ENCODE measurements around the gene ITGB2. TPM values are rescaled to one million over a fixed set of nuclear protein-coding genes. Genes with fewer than 3 reads are reported as not detected.
"Not testable (repeated sequence)": the region's sequence is repeated elsewhere in the genome, so short reads cannot be mapped to it uniquely, and the experiment has no call there.

ITGB2 gene
- total RNA-seq, 1 donor from 2014 or later = 11.5 TPM

DNA sequence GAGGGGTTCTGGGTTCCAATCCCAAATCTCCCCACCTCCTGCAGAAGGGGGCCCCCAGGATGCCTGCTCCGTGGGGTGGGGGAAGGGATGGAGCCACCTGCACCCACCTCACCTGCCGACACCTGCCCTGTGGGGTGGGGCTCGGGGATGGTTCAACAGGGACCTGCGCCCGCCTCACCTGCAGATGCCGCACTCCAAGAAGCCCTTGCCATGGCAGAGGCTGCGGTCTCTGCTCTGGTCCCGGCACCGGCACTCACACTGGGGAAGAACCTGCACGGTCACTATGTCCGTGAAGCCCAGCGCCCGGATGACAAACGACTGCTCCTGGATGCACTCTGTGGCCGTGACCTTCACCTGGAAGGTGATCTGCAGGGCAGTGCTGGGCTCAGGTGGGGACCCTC, 29.1 kb downstream of the ITGB2 start:
- intact Hi-C loops (cut with DNase I) = loop anchor here (2.0 to 5.0 kb wide), 2 partner anchors 41 to 246 kb away; no protein-coding TSS in a partner anchor
- no peak for DNase-seq (ENCODE audit: low spot score)

DNA sequence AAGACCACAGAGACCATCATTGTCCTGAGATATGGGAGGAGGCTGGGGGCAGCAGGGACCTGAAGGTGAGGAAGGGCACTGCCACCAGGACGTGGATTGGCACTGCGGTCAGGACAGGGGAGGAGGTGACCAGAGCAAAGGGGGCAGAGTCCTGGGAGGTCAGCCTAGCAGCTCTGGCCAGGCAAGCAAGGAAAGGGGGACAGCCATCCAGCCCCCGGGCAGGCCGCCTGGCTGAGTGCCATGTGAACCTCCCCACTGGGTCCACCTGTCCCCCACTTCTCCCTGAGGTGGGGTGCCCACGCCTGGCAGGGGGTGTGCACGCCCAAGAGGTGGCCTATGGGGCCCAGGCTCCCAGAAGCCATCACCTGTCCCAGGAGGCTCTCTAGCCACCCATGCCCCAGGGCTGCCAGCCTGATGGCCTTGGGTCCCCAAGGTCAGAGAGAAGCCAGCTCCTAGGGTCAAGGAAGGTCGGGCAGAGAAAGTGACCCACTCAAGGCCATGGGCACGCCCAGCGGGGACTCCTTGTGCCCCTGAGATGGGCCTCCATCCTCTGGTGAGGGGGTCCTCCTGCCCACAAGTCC, 29.6 kb downstream of the ITGB2 start:
- intact Hi-C loops (cut with DNase I) = loop anchor here (5.0 kb wide), 1 partner anchor 246 kb away; no protein-coding TSS in a partner anchor
- DNase-seq (ENCODE audit: low spot score) = no peak

DNA sequence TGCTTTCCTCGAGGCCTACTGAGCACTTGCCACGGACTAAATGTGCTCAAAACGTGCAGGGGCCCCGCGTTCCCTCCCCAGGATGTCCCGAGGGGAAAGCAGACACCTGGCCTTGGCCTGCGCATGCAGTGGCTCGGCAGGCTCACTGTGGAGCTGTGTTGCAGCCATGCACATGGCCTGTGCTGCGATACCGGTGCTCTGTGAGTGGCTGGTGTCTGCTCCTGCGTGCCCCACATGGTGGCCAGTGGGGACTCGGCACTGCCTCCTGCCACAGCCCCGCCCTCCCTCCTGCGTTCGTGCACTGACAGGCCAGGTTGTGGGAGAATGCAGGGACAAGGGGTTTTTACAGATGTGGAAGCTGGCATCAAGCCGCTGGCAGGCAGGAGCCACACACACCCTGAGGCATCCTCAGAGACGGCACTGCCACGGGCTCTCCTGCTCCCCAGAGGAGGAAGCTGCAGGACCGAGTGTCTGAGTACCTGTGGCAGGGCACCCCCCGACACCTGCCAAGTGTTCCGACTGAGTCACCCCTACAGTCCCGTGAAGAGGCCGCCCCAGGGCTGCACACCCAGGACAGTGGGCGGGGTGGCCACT, 30.3 kb downstream of the ITGB2 start:
- intact Hi-C loops (cut with DNase I) = loop anchor here (5.0 kb wide), 1 partner anchor 247 kb away; no protein-coding TSS in a partner anchor
- DNase-seq (ENCODE audit: low spot score) = no peak

DNA sequence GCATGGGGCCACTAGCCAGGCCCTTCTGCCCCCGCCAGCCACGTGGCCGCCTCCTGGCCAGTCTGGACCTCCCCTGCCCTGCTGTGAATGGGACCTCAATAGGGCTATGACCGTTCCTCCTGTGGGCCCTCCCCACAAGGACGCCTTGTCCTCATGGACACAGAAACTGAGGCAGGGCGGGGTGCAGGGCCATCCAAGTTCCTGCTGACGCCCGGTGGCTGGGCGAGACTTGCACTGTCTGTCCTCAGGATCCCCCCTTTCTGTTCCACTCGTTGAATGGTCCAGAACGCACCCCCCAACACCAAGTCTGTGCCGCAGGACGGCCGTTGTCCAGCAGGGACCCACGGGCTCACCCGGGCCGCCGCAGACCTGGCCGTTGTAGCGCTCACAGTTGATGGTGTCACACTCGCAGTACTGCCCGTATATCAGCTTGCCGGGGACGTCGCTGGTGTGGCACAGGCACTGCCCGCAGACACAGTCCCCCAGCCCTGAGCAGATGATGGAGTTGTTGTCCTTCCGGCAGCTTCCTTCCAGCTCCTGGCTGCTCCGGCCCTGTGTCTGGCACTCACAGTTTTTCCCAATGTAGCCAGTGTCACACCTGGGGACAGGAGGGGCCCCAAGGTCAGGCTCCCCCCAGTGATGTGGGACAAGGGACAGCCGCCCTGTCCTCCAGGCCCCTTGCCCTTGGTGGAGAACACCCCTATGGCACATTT, 30.9 kb downstream of the ITGB2 start:
- intact Hi-C loops (cut with DNase I) = loop anchor here (5.0 kb wide), 1 partner anchor 248 kb away; no protein-coding TSS in a partner anchor
- DNase-seq (ENCODE audit: low spot score) = no peak

DNA sequence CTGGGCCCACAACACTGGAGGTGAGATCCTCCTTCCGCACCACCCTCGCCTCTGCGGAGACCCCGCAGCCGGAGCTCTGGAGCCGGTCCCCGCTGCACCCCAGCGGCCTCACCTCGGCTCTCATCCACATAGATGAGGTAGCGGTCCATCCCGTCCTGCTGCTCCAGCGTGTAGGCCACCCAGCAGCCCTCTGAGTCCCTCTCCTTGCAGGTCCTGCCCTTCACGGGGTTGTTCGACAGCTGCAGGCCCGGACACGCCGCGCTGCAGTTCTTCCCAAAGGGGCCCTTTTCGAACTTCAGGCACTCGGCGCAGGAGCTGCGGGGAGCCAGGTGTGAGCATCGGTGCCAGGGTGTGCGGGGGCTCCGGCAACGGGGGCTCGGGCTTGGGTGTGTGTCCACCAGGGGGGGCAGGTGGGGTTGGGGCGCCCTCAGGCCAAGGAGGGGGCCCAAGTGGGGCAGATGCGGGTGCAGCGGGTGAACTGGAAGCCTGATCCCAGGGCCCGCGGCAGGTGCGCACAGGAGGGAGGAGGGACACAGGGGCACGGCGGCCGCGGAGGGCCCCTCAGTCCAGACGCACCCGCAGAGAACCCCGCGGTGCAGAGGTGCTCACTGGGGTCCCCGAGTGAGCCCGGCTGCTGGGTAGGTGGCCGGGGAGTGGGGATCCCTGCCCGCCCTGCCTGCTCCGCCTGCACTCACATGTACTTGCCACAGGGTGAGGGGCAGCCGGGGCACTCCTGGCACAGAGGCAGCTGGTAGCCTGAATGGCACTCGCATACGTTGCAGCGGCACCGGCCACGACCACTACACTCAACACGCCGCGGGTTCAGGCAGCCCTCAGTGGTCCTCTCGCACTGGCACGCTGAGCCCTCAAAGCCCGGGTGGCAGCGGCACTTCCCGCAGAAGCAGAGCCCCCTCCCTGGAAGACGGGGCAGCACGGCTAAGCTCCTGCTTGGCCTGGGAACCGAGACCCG, 31.8 kb downstream of the ITGB2 start:
- intact Hi-C loops (cut with DNase I) = no loop called here
- DNase-seq (ENCODE audit: low spot score) = no peak

DNA sequence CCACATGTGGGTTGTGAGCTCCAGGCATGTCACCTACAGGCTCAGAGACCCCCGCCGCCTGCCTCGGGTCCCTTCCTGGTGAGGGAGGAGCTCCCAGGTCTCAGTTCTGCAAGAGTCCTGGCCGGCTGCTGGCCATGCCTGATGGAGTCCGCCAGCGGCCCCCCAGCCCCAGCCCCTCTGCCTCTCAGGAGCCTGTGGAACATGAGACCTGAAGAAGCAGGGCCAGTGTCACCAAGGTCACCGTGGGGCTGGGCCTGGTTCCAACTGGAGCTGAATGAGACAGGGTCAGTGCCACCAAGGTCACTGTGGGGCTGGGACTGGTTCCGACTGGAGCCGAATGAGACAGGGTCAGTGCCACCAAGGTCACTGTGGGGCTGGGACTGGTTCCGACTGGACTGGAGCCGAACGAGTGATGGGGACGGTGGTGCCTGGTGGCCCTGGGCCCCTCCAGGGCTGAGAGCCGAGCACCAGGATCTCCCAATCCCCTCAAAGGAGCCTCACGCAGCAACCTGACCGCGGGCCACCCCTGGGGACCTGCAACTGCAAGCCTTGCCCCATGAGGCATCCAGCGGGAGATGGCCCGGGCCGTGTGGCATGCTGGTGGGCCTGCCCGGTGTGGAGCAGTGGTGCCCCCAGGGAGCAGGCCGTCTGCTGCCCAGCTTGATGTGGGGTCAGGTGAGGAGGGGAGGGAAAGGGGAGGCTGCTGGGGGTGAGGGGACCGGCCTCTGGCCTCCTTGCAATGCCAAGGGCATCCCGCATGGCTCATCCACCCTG, 32.7 kb downstream of the ITGB2 start:
- intact Hi-C loops (cut with DNase I) = no loop called here

DNA sequence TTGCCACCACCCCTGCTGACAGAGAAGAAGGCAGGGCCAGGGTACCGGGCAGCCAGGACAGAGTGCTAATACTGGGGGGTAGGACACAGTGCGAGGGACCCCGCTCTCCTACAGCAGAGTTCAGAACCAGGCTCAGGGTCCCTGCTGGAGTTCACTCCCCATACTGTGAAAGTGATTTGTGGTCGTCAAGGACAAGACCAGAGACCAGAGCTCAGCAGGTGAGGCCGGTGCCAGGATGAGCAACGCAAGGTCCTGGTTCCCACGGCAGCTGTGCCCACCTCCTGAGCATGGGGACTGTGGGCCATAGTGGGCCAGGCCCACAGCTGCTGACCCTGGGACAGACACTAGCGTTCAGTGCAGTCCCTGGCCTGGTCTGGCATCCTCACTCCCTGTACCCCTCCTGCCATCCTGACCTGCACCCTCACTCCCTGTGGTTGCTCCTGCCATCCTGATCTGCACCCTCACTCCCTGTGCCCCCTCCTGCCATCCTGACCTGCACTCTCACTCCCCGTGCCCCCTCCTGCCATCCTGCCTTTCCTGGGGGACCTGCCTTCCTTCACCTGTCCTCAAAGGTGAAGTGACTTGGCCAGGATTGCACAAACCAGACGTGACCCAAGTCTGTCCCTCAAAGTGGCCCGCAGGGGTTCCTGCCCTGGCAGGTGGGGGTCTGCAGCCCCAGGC, 33.4 kb downstream of the ITGB2 start:
- no peak for DNase-seq (ENCODE audit: low spot score)

More for the DNA sequence above, 32.7 kb downstream of the ITGB2 start:
- no peak for DNase-seq (ENCODE audit: low spot score)

DNA sequence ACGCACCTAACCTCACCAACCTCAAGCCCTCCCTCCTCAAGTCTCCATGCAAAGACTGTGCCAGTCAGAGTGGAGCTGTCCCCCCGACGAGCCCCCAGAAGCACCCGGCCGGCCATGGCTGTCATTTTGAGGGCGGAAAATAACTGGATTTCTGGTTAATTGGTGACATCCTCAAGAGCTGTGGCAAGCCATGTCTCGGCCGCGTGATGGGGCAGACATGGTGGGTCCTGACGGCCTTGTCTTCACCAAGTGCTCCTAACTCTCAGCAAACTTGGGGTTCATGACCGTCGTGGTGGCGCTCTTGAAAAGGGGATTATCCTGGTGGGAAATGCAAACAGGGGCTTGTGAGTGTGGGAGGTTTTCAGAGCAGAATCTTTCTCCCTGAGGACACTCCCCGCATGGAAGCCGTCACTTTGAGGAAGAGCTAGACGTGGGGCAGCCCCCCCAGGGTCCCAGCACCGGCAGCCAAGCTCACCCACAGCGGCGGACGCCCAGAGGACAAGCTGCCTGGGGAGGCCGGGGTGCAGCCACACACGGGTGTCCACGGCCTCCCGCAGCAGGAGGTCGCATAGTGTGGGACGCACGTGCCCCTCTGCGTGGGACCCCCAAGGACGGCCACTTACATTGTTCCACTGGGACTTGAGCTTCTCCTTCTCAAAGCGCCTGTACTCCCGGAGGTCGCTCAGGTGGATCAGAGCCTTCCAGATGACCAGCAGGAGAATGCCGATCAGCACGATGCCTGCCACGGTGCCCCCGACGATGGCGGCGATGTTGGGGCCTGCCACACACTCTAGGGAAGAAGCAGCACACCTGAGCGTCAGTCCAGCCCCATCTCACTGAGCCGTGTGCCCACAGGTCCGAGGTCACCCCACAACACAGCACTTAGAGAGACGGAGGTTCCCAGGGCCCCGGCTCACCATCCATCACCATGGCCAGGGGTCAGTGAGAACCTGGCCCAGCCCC, 34.3 kb downstream of the ITGB2 start:
- DNase-seq (ENCODE audit: low spot score) = no peak
- intact Hi-C loops (cut with DNase I) = no loop called here

More for the DNA sequence above, 33.4 kb downstream of the ITGB2 start:
- intact Hi-C loops (cut with DNase I) = no loop called here

DNA sequence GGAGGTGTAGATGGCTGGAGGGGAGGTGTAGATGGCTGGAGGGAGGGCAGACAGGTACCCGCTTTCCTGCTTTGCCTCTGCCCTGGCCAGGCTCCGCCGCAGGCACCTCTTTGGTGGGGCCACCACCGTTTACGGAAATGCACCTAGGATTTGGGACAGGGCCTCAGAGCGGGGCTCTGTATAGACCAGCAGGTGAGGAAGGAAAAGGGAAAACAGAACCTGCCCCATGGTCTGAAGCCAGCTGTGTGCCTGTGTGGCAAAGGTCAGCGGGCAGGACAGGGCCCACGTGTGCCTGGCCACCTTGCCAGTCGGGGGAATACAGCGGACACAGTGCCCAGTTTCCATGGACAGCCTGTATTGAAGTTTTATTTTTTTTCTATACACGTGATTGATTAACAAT, 35.1 kb downstream of the ITGB2 start:
- DNase-seq (ENCODE audit: low spot score) = no peak
- intact Hi-C loops (cut with DNase I) = no loop called here

DNA sequence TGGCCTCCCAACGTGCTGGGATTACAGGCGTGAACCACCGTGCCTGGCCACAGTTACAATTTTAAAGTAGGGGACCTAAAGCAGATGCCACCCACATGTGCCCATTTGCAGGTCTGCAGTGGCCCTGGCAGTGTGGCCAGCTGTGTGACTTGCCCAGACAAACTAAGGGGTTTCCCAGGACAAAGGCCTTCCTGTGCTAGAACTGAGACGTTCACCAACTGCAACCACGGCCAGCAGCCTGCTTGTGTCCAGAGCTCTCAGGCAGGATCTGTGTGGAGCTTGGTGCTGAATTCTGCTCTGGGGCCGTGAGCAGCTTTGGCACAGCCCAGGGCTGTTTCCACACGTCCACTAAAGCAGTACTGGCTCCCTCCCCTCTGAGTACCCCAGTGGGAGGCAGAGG, 36.6 kb downstream of the ITGB2 start:
- no peak for DNase-seq (ENCODE audit: low spot score)
- intact Hi-C loops (cut with DNase I) = no loop called here

DNA sequence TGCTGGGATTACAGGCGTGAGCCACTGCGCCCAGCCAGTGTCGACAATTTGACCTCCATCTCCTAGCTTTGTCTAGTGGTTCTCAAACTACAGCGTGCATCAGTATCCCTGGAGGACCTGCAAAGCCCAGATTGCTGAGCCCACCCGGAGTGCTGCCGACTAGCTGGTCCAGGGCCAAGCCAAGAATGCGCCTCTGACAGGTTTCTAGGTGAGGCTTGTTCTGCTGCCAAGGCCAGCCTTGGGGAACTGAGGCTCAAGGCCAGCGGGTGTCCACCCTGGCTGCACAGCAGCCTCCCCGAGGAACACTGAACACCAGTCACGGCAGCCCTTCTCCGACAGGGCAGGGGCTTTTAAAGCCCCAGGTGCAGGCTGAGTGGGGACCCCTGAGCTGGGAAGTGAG, 37.4 kb downstream of the ITGB2 start:
- intact Hi-C loops (cut with DNase I) = no loop called here
- no peak for DNase-seq (ENCODE audit: low spot score)

DNA sequence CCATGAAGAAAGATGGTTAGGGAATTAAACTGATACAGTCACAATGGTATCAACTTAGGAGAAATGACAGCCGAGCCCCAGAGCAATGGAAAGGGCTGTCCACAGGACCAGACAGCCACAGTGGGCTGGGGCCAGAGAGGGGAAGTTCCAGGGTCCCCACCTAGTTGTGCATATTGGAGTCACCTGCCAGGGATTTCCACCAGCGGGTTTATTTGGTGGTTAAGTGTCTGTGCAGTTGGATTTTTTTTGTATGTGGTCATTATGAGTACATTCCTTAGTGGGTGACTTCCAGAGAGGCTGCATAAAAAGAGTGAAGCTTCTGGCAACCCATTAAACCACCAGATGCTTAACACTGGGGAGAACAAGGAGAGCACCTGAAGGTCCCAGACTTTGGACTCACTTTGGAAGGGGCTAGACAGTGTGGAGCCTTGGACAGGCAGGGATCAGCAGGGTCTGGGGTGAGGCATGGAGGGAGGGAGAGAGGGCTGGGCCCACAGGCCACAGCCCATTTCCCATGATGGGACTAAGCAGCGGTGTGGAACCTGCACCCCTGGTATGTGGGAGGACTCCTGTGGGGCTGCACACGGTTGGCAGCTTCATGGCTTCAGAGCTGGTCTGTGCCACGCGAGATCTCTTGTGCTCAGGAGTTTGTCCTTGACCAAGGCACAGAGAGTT, 39.4 kb downstream of the ITGB2 start:
- DNase-seq (ENCODE audit: low spot score) = no peak
- intact Hi-C loops (cut with DNase I) = no loop called here

DNA sequence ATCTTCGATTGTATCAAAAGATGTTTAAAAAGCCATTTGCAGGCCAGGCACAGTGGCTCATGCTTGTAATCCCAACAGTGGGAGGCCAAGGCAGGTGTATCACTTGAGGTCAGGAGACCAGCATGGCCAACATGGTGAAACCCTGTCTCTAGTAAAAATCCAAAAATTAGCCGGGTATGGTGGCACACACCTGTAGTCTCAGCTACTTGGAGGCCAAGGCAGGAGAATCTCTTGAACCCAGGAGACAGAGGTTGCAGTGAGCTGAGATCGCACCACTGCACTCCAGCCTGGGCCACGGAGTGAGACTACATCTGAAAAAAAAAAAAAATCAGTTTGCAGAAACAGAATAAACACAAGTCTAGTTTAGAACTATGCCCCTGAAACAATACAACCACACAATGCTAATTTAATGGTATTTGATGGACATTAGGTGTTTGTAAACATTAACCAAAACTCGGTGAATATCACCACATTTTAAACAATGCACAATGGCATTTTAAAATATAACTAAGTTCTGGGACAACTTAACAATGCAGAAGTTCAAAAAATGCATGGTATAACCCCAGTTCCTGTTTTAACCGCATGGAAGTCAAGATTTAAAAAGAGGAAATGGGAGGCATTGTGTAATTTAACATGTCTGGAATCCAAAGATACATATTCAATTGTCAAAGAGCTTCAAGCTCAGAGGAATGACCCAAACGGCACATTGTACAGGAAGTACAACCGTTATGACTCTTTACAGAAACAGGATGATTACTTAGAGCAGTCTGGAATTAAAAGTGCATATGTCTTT, 40.1 kb downstream of the ITGB2 start:
- intact Hi-C loops (cut with DNase I) = no loop called here
- no peak for DNase-seq (ENCODE audit: low spot score)

DNA sequence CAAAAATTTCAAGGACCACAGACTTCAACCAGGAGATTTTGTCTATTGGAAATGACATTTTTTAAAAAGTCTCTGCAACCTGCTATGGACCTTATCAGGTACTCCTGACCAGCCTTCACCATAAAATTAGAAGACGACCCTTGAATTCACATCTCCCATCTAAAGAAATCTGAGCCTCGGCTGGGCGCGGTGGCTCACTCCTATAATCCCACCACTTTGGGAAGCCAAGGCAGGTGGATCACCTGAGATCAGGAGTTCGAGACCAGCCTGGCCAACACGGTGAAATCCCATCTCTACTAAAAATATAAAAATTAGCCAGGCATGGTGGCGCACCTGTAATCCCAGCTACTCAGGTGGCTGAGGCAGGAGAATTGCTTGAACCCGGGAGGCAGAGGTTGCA, 41.5 kb downstream of the ITGB2 start:
- intact Hi-C loops (cut with DNase I); DNase-seq (ENCODE audit: low spot score): not testable (repeated sequence)

DNA sequence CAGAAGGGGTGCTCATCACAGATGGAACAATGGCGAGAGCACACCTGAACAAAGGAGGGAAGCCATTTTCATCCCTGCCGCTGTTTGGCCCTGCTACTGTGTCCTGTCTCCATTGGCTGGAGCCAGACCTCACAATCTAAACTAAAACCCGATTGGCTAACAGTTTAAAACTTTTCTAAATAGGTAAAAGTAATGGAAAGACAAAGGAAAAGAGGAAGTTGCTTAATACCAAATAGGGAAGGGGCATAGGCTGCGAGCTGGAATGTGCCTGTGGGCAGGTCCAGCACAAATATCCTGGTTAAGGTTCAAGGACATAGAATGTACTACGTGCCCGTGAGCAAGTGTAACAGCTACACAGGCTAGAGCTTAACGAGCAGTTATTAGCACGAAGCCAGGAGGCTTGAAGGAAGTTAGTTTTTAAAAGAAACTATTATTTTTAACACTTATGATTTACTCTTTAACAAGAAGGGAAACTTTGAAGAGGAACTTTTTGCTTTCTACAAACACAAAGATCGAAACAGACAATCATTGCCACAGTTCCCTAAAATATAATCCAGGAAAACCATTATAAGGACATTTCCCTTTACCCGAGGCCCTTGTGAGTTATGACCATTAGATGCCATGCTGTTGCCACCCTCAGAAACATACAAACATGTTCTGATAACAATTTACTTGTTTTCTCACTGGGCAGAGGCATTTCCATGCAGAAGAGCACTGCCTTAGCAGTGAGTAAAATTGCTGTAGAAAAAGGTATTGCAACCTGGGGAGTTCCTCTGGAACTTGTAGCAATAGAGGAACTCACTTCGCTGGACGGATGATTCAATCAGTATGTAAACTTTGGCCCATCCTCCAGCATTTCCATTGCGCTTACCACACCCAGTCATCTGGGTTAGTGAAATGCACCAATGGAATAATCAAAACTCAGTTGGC, 42.4 kb downstream of the ITGB2 start:
- DNase-seq (ENCODE audit: low spot score) = peak; percentile 53
- intact Hi-C loops (cut with DNase I) = no loop called here
